ENCODE data around the gene RAD51B. TPM values are rescaled to one million over a fixed set of nuclear protein-coding genes. Genes with fewer than 3 reads are reported as not detected.

RAD51B gene
- total and polyA plus RNA-seq, 8 donors: 10.8 to 18.3 (median 14.1) TPM

DNA sequence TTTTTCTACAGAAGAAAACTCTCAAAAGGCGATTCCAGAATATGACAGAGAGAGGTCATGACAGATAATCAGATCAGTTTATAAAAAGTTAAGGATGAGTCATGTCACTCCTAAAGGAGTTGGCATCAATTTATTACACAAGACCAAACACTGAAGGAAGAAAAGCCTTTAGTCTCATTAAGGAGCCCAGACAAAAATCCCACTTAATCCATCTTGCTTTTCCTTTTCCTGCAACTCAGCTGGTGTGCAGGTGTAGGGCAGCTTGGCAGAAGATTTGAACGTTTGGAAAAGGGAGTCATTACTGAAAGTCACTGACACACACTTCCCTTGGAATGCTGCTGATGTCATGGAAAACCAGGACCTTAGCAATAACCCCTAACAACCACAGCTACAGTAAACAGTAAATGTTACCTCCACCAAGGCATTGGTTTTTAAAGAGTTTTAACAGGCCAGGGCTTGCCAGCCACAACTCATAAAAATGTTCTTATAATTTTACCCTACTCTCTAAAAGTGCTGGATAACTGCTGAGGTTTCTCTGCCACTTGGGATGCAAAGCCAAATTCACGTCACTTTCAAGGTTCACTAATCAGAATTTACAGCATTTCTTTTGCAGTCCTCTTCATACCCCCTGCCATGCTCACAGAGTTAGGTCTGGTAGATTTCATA, 320.6 kb downstream of the RAD51B start:
- Histone ChIP-seq H3K9me3 (no peaks in the 10 kb centered on the region), H3K4me1 (peaks cover 31 to 37% of the 10 kb centered on the region in 2 donors), H3K27me3 (no peaks in the 10 kb centered on the region), H3K36me3 (no peaks in the 10 kb centered on the region), H3K27ac (peak overlapping the region; percentile 68 to 76), H3K4me3 (no peak overlapping the region)
- no peak for TF ChIP-seq CTCF (IDR thresholded peaks at IDR 0.05)
- DNase-seq (peak in 1 of 4 donors; percentile 76), ATAC-seq (peak; percentile 63)
- intact Hi-C loops (cut with DNase I): no loop called here

DNA sequence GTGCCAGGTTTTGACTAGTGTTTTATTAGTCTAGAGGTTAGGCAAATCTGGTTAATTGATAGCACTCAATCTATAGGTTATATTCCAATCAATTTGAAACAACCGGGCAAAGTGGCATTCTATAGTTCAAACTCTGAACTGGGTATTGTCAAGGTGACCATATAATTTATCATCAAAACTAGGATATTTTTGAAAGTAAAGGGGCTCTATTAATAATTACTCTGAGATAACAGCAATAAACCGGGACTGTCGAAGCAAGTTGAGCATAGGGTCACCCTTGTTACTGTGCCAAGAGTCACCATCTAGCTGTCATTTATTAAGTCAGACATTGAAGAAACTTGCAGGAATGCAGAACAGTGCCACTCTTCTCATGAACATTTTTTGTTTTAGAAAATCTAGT, 321.2 kb downstream of the RAD51B start:
- no peaks in the 10 kb centered on the region for H3K36me3 ChIP-seq
- TF ChIP-seq CTCF (IDR thresholded peaks at IDR 0.05): no peak
- intact Hi-C loops (cut with DNase I): no loop called here
- peaks cover 31 to 43% of the 10 kb centered on the region in 2 donors for H3K4me1 ChIP-seq
- ATAC-seq (no peak), DNase-seq (no peak)
- peak overlapping the region; percentile 68 to 76 for H3K27ac ChIP-seq
- no peak overlapping the region for H3K4me3 ChIP-seq
- H3K27me3 ChIP-seq: no peaks in the 10 kb centered on the region
- H3K9me3 ChIP-seq: no peaks in the 10 kb centered on the region

GRCh38 chr14:68141281-68142088, 321.9 kb downstream of the RAD51B start:
- ATAC-seq: no peak
- intact Hi-C loops (cut with DNase I): no loop called here
- Histone ChIP-seq H3K27me3 (no peaks in the 10 kb centered on the region), H3K4me1 (peaks cover 31 to 48% of the 10 kb centered on the region in 2 donors), H3K36me3 (no peaks in the 10 kb centered on the region), H3K27ac (peak overlapping the region; percentile 68 to 76), H3K9me3 (no peaks in the 10 kb centered on the region), H3K4me3 (no peak overlapping the region)
- no peak for DNase-seq
- no peak for TF ChIP-seq CTCF (IDR thresholded peaks at IDR 0.05)

DNA sequence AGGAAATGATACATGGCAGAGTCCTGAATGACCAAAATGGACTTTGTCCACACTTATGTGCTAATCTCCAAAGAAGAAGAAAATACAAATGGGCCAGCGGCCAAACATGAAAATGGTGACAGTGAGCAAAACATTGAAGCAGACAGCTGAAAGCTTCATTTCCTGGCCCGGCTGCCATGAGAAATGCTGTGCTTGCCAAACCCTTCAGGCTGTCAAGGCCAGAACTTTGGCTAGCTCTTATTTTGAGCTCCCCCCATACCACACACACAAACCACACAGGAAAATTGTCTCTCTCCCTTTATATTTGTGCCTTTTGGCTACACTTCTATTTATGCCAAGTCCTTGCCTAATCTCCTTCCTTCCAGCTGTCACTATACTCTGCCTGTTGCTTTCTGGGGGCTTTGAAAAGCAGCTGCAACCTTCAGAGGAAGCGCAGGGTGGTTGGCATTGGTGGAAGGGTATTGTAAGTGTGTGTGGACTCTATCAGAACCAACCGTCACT, 323.8 kb downstream of the RAD51B start:
- DNase-seq: peak in 3 of 4 donors; percentile 60 to 88 (median 82)
- intact Hi-C loops (cut with DNase I): no loop called here
- Histone ChIP-seq H3K4me1 (peaks cover 30 to 43% of the 10 kb centered on the region in 2 donors), H3K36me3 (no peaks in the 10 kb centered on the region), H3K27ac (peak overlapping the region; percentile 75 to 81), H3K9me3 (peaks cover 0 to 5% of the 10 kb centered on the region in 2 donors), H3K27me3 (no peaks in the 10 kb centered on the region), H3K4me3 (no peak overlapping the region)
- peak; percentile 4 for ATAC-seq
- no peak for TF ChIP-seq CTCF (IDR thresholded peaks at IDR 0.05)

All from left lung (tissue), 10 donors.